ENCODE results near the gene LRPAP1. TPM values are rescaled to one million over a fixed set of nuclear protein-coding genes. Genes with fewer than 3 reads are reported as not detected.

LRPAP1 gene
- total RNA-seq, 1 donor from 2014 or later = 80.1 TPM

- no peak overlapping the region for H3K4me3 Mint-ChIP-seq (ENCODE audit: low read depth)
- no peaks in the 10 kb centered on the region for H3K36me3 Mint-ChIP-seq (ENCODE audit: low read depth)
- H3K27ac Mint-ChIP-seq = no peak overlapping the region
- intact Hi-C loops (cut with micrococcal nuclease) = no loop called here
- no peak for DNase-seq (ENCODE audit: low spot score)
- H3K4me1 Mint-ChIP-seq (ENCODE audit: low read depth) = no peaks in the 10 kb centered on the region
- H3K9me3 Mint-ChIP-seq = no peaks in the 10 kb centered on the region
- H3K27me3 Mint-ChIP-seq (ENCODE audit: low read depth) = peaks cover 6% of the 10 kb centered on the region
Observed at GRCh38 chr4:3496021-3496420, 36.2 kb downstream of the LRPAP1 start.

GRCh38 chr4:3495204-3495975 is 36.8 kb downstream of the LRPAP1 start:
- Mint-ChIP-seq H3K4me3 (ENCODE audit: low read depth) (no peak overlapping the region), H3K27ac (no peak overlapping the region), H3K9me3 (no peaks in the 10 kb centered on the region), H3K4me1 (ENCODE audit: low read depth) (no peaks in the 10 kb centered on the region), H3K36me3 (ENCODE audit: low read depth) (no peaks in the 10 kb centered on the region), H3K27me3 (ENCODE audit: low read depth) (peaks cover 10% of the 10 kb centered on the region)
- intact Hi-C loops (cut with micrococcal nuclease) = no loop called here
- no peak for DNase-seq (ENCODE audit: low spot score)

GRCh38 chr4:3494462-3494871 is 37.8 kb downstream of the LRPAP1 start:
- Mint-ChIP-seq H3K36me3 (ENCODE audit: low read depth) (no peaks in the 10 kb centered on the region), H3K4me3 (ENCODE audit: low read depth) (no peak overlapping the region), H3K4me1 (ENCODE audit: low read depth) (no peaks in the 10 kb centered on the region), H3K27me3 (ENCODE audit: low read depth) (peaks cover 11% of the 10 kb centered on the region), H3K27ac (no peak overlapping the region), H3K9me3 (no peaks in the 10 kb centered on the region)
- intact Hi-C loops (cut with micrococcal nuclease) = no loop called here
- no peak for DNase-seq (ENCODE audit: low spot score)

- DNase-seq (ENCODE audit: low spot score) = no peak
- intact Hi-C loops (cut with micrococcal nuclease) = no loop called here
- H3K4me3 Mint-ChIP-seq (ENCODE audit: low read depth) = no peak overlapping the region
- no peak overlapping the region for H3K27ac Mint-ChIP-seq
- no peaks in the 10 kb centered on the region for H3K4me1 Mint-ChIP-seq (ENCODE audit: low read depth)
- H3K9me3 Mint-ChIP-seq = no peaks in the 10 kb centered on the region
- peaks cover 15% of the 10 kb centered on the region for H3K27me3 Mint-ChIP-seq (ENCODE audit: low read depth)
- no peaks in the 10 kb centered on the region for H3K36me3 Mint-ChIP-seq (ENCODE audit: low read depth)
Observed at GRCh38 chr4:3493720-3494461, 38.3 kb downstream of the LRPAP1 start.

- DNase-seq (ENCODE audit: low spot score) = no peak
- H3K9me3 Mint-ChIP-seq = no peaks in the 10 kb centered on the region
- H3K36me3 Mint-ChIP-seq (ENCODE audit: low read depth) = no peaks in the 10 kb centered on the region
- peaks cover 21% of the 10 kb centered on the region for H3K27me3 Mint-ChIP-seq (ENCODE audit: low read depth)
- no peaks in the 10 kb centered on the region for H3K4me1 Mint-ChIP-seq (ENCODE audit: low read depth)
- intact Hi-C loops (cut with micrococcal nuclease) = no loop called here
- H3K4me3 Mint-ChIP-seq (ENCODE audit: low read depth) = no peak overlapping the region
- H3K27ac Mint-ChIP-seq = no peak overlapping the region
Observed at GRCh38 chr4:3492741-3493719, 39.2 kb downstream of the LRPAP1 start.

- H3K36me3 Mint-ChIP-seq (ENCODE audit: low read depth) = no peaks in the 10 kb centered on the region
- no peaks in the 10 kb centered on the region for H3K4me1 Mint-ChIP-seq (ENCODE audit: low read depth)
- no peak for DNase-seq (ENCODE audit: low spot score)
- no peak overlapping the region for H3K4me3 Mint-ChIP-seq (ENCODE audit: low read depth)
- H3K27me3 Mint-ChIP-seq (ENCODE audit: low read depth) = peaks cover 21% of the 10 kb centered on the region
- intact Hi-C loops (cut with micrococcal nuclease) = no loop called here
- no peaks in the 10 kb centered on the region for H3K9me3 Mint-ChIP-seq
- no peak overlapping the region for H3K27ac Mint-ChIP-seq
Observed at GRCh38 chr4:3491681-3492405, 40.4 kb downstream of the LRPAP1 start.

- H3K27me3 Mint-ChIP-seq (ENCODE audit: low read depth) = peaks cover 23% of the 10 kb centered on the region
Observed at GRCh38 chr4:3489451-3489962, 42.7 kb downstream of the LRPAP1 start.

GRCh38 chr4:3488820-3489219 is 43.4 kb downstream of the LRPAP1 start:
- Mint-ChIP-seq H3K4me3 (ENCODE audit: low read depth) (no peak overlapping the region), H3K4me1 (ENCODE audit: low read depth) (no peaks in the 10 kb centered on the region), H3K9me3 (no peaks in the 10 kb centered on the region), H3K27me3 (ENCODE audit: low read depth) (peaks cover 25% of the 10 kb centered on the region), H3K27ac (no peak overlapping the region), H3K36me3 (ENCODE audit: low read depth) (no peaks in the 10 kb centered on the region)
- intact Hi-C loops (cut with micrococcal nuclease) = no loop called here
- no peak for DNase-seq (ENCODE audit: low spot score)

More at GRCh38 chr4:3489451-3489962, 42.7 kb downstream of the LRPAP1 start:
- Mint-ChIP-seq H3K36me3 (ENCODE audit: low read depth) (no peaks in the 10 kb centered on the region), H3K9me3 (no peaks in the 10 kb centered on the region), H3K4me1 (ENCODE audit: low read depth) (no peaks in the 10 kb centered on the region), H3K4me3 (ENCODE audit: low read depth) (no peak overlapping the region), H3K27ac (no peak overlapping the region)
- intact Hi-C loops (cut with micrococcal nuclease) = no loop called here
- DNase-seq (ENCODE audit: low spot score) = no peak

GRCh38 chr4:3487861-3488260 is 44.4 kb downstream of the LRPAP1 start:
- H3K4me1 Mint-ChIP-seq (ENCODE audit: low read depth) = no peaks in the 10 kb centered on the region
- no peak overlapping the region for H3K4me3 Mint-ChIP-seq (ENCODE audit: low read depth)
- no peaks in the 10 kb centered on the region for H3K9me3 Mint-ChIP-seq
- no peak for DNase-seq (ENCODE audit: low spot score)
- intact Hi-C loops (cut with micrococcal nuclease) = no loop called here
- no peak overlapping the region for H3K27ac Mint-ChIP-seq
- peaks cover 26% of the 10 kb centered on the region for H3K27me3 Mint-ChIP-seq (ENCODE audit: low read depth)
- H3K36me3 Mint-ChIP-seq (ENCODE audit: low read depth) = no peaks in the 10 kb centered on the region

GRCh38 chr4:3486541-3487540 is 45.4 kb downstream of the LRPAP1 start:
- H3K27ac Mint-ChIP-seq = no peak overlapping the region
- H3K4me3 Mint-ChIP-seq (ENCODE audit: low read depth) = no peak overlapping the region
- no peak for DNase-seq (ENCODE audit: low spot score)
- H3K9me3 Mint-ChIP-seq = no peaks in the 10 kb centered on the region
- H3K36me3 Mint-ChIP-seq (ENCODE audit: low read depth) = no peaks in the 10 kb centered on the region
- H3K27me3 Mint-ChIP-seq (ENCODE audit: low read depth) = peaks cover 28% of the 10 kb centered on the region
- intact Hi-C loops (cut with micrococcal nuclease) = no loop called here
- no peaks in the 10 kb centered on the region for H3K4me1 Mint-ChIP-seq (ENCODE audit: low read depth)

GRCh38 chr4:3485886-3486540 is 46.2 kb downstream of the LRPAP1 start:
- no peak overlapping the region for H3K4me3 Mint-ChIP-seq (ENCODE audit: low read depth)
- H3K27me3 Mint-ChIP-seq (ENCODE audit: low read depth) = peaks cover 28% of the 10 kb centered on the region
- H3K9me3 Mint-ChIP-seq = no peaks in the 10 kb centered on the region
- intact Hi-C loops (cut with micrococcal nuclease) = no loop called here
- no peaks in the 10 kb centered on the region for H3K36me3 Mint-ChIP-seq (ENCODE audit: low read depth)
- no peak for DNase-seq (ENCODE audit: low spot score)
- no peaks in the 10 kb centered on the region for H3K4me1 Mint-ChIP-seq (ENCODE audit: low read depth)
- H3K27ac Mint-ChIP-seq = no peak overlapping the region
